SK-N-MC (cell line): ENCODE results near the gene FOXQ1.

Experiments
- DNase-seq: peaks from one replicate; pipeline ENCODE4 v3.0.0-alpha.2; 2011; ENCODE audit warnings: low read depth, low spot score
- H3K27ac ChIP-seq: fragments of 200-600 bp; sonication (generic); 2 replicates; pipeline ENCODE4 v1.5.1; 2016; ENCODE audit warnings: mixed run types
- H3K36me3 ChIP-seq: fragments of 200-600 bp; sonication (generic); 2 replicates; pipeline ENCODE4 v1.6.1; 2017; ENCODE audit warnings: antibody characterized with exemption, low read length, mixed read lengths; ENCODE audit not compliant: insufficient read depth
- H3K4me3 ChIP-seq: fragments of 200-600 bp; sonication (generic); 2 replicates; pipeline ENCODE4 v1.5.1; 2016
- H3K9ac ChIP-seq: fragments of 200-600 bp; sonication (generic); 2 replicates; pipeline ENCODE4 v1.8.0; 2017; ENCODE audit warnings: mixed run types, mixed read lengths; ENCODE audit not compliant: insufficient read length
- H3K9me3 ChIP-seq: fragments of 200-600 bp; sonication (generic); 2 replicates; pipeline ENCODE4 v1.6.1; 2017; ENCODE audit warnings: low read depth, mild to moderate bottlenecking, antibody characterized with exemption, low read length, moderate library complexity, mixed read lengths
- EZH2 ChIP-seq: fragments of 200-600 bp; sonication (generic); IDR thresholded peaks from one replicate; pipeline ENCODE4 v1.6.1; 2017; ENCODE audit warnings: antibody characterized with exemption
- FOXP2 ChIP-seq: optimal IDR thresholded peaks from 2 replicates; pipeline ENCODE3; 2011; ENCODE audit warnings: mild to moderate bottlenecking, moderate library complexity; ENCODE audit not compliant: insufficient read depth; ENCODE audit errors: extremely low read length, control extremely low read depth
- POLR2AphosphoS5 ChIP-seq: IDR thresholded peaks from 2 replicates; pipeline ENCODE4 v1.6.1; 2012; ENCODE audit warnings: mild to moderate bottlenecking, low read depth, low read length, borderline replicate concordance

Gene FOXQ1

GRCh38 chr6:1285556-1285955, 26.3 kb upstream of the FOXQ1 start:
- Histone ChIP-seq H3K9me3 (no peaks in the 10 kb centered on the region), H3K36me3 (no peaks in the 10 kb centered on the region), H3K4me3 (no peak overlapping the region), H3K27ac (no peak overlapping the region), H3K9ac (no peak overlapping the region)
- no peak for DNase-seq
- TF ChIP-seq EZH2 (no peak), POLR2AphosphoS5 (no peak)

GRCh38 chr6:1285956-1286355, 25.9 kb upstream of the FOXQ1 start:
- Histone ChIP-seq H3K27ac (no peak overlapping the region), H3K9ac (no peak overlapping the region)

GRCh38 chr6:1287103-1287591, 24.8 kb upstream of the FOXQ1 start:
- no peak overlapping the region for H3K27ac ChIP-seq
- no peak overlapping the region for H3K9ac ChIP-seq
- H3K36me3 ChIP-seq: no peaks in the 10 kb centered on the region
- no peak for TF ChIP-seq EZH2
- TF ChIP-seq FOXP2: no peak
- TF ChIP-seq POLR2AphosphoS5: no peak
- DNase-seq: no peak
- no peaks in the 10 kb centered on the region for H3K9me3 ChIP-seq
- no peak overlapping the region for H3K4me3 ChIP-seq

More at GRCh38 chr6:1285956-1286355, 25.9 kb upstream of the FOXQ1 start:
- no peak overlapping the region for H3K4me3 ChIP-seq
- no peak for DNase-seq
- H3K9me3 ChIP-seq: no peaks in the 10 kb centered on the region
- H3K36me3 ChIP-seq: no peaks in the 10 kb centered on the region
- no peak for TF ChIP-seq EZH2
- TF ChIP-seq FOXP2: no peak

GRCh38 chr6:1290086-1290485, 21.8 kb upstream of the FOXQ1 start:
- Histone ChIP-seq H3K4me3 (no peak overlapping the region), H3K36me3 (no peaks in the 10 kb centered on the region), H3K27ac (no peak overlapping the region), H3K9ac (no peak overlapping the region), H3K9me3 (no peaks in the 10 kb centered on the region)
- no peak for DNase-seq
- TF ChIP-seq FOXP2: no peak
- no peak for TF ChIP-seq EZH2
- TF ChIP-seq POLR2AphosphoS5: no peak

- Histone ChIP-seq H3K9ac (no peak overlapping the region), H3K4me3 (no peak overlapping the region), H3K27ac (no peak overlapping the region), H3K36me3 (no peaks in the 10 kb centered on the region), H3K9me3 (no peaks in the 10 kb centered on the region)
- TF ChIP-seq EZH2 (no peak), POLR2AphosphoS5 (no peak), FOXP2 (no peak)
- no peak for DNase-seq
Measured at GRCh38 chr6:1290805-1291204, 21.1 kb upstream of the FOXQ1 start.

- no peak for TF ChIP-seq EZH2
- TF ChIP-seq POLR2AphosphoS5: no peak
- no peak for TF ChIP-seq FOXP2
- Histone ChIP-seq H3K9ac (no peak overlapping the region), H3K27ac (no peak overlapping the region), H3K4me3 (no peak overlapping the region), H3K9me3 (no peaks in the 10 kb centered on the region), H3K36me3 (no peaks in the 10 kb centered on the region)
- no peak for DNase-seq
Measured at GRCh38 chr6:1291381-1291780, 20.5 kb upstream of the FOXQ1 start.

GRCh38 chr6:1295420-1295819, 16.5 kb upstream of the FOXQ1 start:
- no peak overlapping the region for H3K27ac ChIP-seq
- H3K9ac ChIP-seq: no peak overlapping the region
- no peak overlapping the region for H3K4me3 ChIP-seq
- no peak for DNase-seq
- no peaks in the 10 kb centered on the region for H3K9me3 ChIP-seq
- H3K36me3 ChIP-seq: no peaks in the 10 kb centered on the region
- TF ChIP-seq POLR2AphosphoS5 (no peak), FOXP2 (no peak), EZH2 (no peak)

GRCh38 chr6:1296079-1296478, 15.8 kb upstream of the FOXQ1 start:
- H3K4me3 ChIP-seq: no peak overlapping the region
- no peaks in the 10 kb centered on the region for H3K36me3 ChIP-seq
- no peak overlapping the region for H3K9ac ChIP-seq
- no peak overlapping the region for H3K27ac ChIP-seq
- DNase-seq: no peak
- TF ChIP-seq FOXP2 (no peak), EZH2 (no peak), POLR2AphosphoS5 (no peak)
- H3K9me3 ChIP-seq: no peaks in the 10 kb centered on the region

- H3K9ac ChIP-seq: no peak overlapping the region
- TF ChIP-seq POLR2AphosphoS5: no peak
- TF ChIP-seq EZH2: no peak
- TF ChIP-seq FOXP2: no peak
- no peak for DNase-seq
- no peak overlapping the region for H3K27ac ChIP-seq
- H3K9me3 ChIP-seq: no peaks in the 10 kb centered on the region
- H3K36me3 ChIP-seq: no peaks in the 10 kb centered on the region
- H3K4me3 ChIP-seq: no peak overlapping the region
Measured at GRCh38 chr6:1296542-1296941, 15.4 kb upstream of the FOXQ1 start.
